HFFc6 (cell line): ENCODE data around the gene TBC1D7. TPM values are rescaled to one million over a fixed set of nuclear protein-coding genes. Genes with fewer than 3 reads are reported as not detected.
A peak's percentile ranks its signal among the peaks of the same experiment; 100 is the strongest.

ENCODE experiments used
- DNase-seq: peaks from one replicate; pipeline ENCODE4 v3.0.0-alpha.2; 2018
- H3K27ac Mint-ChIP-seq: 2 replicates; pipeline ENCODE4 v1.8.0; 2020; ENCODE audit warnings: mild to moderate bottlenecking, mixed read lengths
- H3K27me3 Mint-ChIP-seq: 2 replicates; pipeline ENCODE4 v1.8.0; 2021; ENCODE audit warnings: mild to moderate bottlenecking, moderate library complexity, mixed read lengths; ENCODE audit not compliant: insufficient read depth
- H3K36me3 Mint-ChIP-seq: 2 replicates; pipeline ENCODE4 v1.8.0; 2021; ENCODE audit warnings: low read depth, mixed read lengths
- H3K4me1 Mint-ChIP-seq: 2 replicates; pipeline ENCODE4 v1.8.0; 2020; ENCODE audit warnings: low read depth, mixed read lengths
- H3K4me3 Mint-ChIP-seq: 2 replicates; pipeline ENCODE4 v1.8.0; 2020; ENCODE audit warnings: mild to moderate bottlenecking, moderate library complexity, mixed read lengths
- H3K9me3 Mint-ChIP-seq: 2 replicates; pipeline ENCODE4 v1.8.0; 2020; ENCODE audit warnings: mild to moderate bottlenecking, mixed read lengths
- total RNA-seq, 6 experiments: library from RNA; stranded (reverse); fragmentation: NEBNext Ultra II Directional; extraction: Animal tissue kit (Norgen Biotek cat#: 25700); gene quantifications; 2 replicates in 1 of 6; 3 replicates in 5 of 6; pipeline ENCODE4 v1.2.3, GENCODE V29; 2021
- TF ChIP-seq, protein P1 (sequence below): fragments of 200-600 bp; sonication (generic); IDR thresholded peaks from 2 replicates; pipeline ENCODE4 v1.5.0; 2021; ENCODE audit warnings: antibody characterized with exemption, mild to moderate bottlenecking

Gene TBC1D7
- total RNA-seq, 6 experiments from 2014 or later, result 11.5 to 15.1 (median 14.6) TPM

DNA sequence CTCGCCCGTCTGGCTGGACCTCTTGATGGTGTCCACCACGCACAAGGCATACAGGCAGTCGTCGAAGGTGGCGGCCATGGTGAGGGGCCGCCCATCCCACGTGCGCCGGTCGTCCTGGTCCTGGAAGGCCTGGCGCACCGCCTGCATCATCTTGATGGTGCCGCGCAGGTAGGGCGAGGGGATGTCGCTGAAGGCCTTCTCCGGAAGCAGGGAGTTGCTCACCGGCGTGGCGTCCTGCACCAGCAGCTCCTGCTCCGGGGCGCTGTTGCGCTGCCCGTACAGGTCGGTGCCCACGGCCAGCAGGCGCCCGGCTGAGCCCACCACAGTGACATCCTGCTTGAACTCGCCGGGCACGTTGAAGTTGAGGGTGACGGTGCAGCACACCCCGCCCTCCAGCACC lies 36.5 kb upstream of the TBC1D7 start:
- no peak overlapping the region for H3K27ac Mint-ChIP-seq
- H3K4me3 Mint-ChIP-seq, result no peak overlapping the region
- TF ChIP-seq, protein P1, sequence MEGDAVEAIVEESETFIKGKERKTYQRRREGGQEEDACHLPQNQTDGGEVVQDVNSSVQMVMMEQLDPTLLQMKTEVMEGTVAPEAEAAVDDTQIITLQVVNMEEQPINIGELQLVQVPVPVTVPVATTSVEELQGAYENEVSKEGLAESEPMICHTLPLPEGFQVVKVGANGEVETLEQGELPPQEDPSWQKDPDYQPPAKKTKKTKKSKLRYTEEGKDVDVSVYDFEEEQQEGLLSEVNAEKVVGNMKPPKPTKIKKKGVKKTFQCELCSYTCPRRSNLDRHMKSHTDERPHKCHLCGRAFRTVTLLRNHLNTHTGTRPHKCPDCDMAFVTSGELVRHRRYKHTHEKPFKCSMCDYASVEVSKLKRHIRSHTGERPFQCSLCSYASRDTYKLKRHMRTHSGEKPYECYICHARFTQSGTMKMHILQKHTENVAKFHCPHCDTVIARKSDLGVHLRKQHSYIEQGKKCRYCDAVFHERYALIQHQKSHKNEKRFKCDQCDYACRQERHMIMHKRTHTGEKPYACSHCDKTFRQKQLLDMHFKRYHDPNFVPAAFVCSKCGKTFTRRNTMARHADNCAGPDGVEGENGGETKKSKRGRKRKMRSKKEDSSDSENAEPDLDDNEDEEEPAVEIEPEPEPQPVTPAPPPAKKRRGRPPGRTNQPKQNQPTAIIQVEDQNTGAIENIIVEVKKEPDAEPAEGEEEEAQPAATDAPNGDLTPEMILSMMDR, result no peak
- no peaks in the 10 kb centered on the region for H3K36me3 Mint-ChIP-seq
- DNase-seq, result no peak
- peaks cover 51% of the 10 kb centered on the region for H3K4me1 Mint-ChIP-seq
- no peaks in the 10 kb centered on the region; the same call in 1 of the 2 replicates for H3K27me3 Mint-ChIP-seq
- no peaks in the 10 kb centered on the region for H3K9me3 Mint-ChIP-seq

GRCh38 chr6:13362412-13362811 lies 34.1 kb upstream of the TBC1D7 start:
- DNase-seq, result peak; percentile 86
- peak overlapping the region; percentile 81 for H3K27ac Mint-ChIP-seq

DNA sequence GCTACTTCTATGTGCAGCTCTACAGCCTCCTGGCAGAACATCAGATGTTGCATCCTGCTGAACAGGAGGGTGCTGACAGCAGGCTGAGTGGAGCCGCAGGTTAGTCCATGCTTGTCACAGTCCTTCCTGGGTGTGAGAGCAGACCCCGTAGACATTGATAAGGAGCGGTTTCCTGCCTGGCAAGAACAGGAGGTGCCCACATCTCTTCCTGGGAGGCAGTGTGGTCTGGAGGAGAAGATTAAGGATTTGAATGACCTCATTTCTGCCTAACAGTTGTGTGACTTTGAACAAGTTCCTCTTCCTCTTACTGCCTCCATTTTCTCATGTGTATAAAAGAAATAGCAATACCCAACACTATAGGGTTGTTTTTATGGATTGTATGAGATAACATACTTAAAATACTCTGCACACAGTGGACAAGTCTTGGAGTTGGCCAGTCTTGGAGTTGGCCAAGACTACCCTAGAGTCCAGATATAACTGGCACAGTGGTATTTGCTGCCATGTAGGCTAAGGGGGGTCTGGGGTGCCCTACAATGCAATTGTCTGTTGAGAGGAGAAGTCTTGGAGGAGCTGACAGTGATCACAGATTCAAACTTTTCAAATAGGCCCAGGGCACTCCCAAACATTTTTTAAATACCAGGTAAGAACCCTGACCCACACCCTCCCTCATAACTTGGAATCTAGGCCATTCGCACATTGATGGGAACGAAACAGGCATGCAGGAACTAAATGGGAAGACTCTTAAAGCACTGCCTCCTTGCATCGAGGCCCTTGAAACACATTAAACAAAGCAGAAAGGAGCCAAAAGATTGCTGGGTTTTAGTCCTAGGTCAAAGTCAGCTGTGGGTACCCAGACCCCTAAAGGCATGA lies 32.6 kb upstream of the TBC1D7 start:
- peaks cover 3% of the 10 kb centered on the region for H3K27me3 Mint-ChIP-seq
- no peak overlapping the region for H3K27ac Mint-ChIP-seq
- no peak for DNase-seq

More at GRCh38 chr6:13362412-13362811, 34.1 kb upstream of the TBC1D7 start:
- Mint-ChIP-seq H3K27me3 (peaks cover 3% of the 10 kb centered on the region), H3K4me1 (peaks cover 38% of the 10 kb centered on the region), H3K4me3 (no peak overlapping the region), H3K9me3 (no peaks in the 10 kb centered on the region), H3K36me3 (no peaks in the 10 kb centered on the region)
- TF ChIP-seq, protein P1, result no peak

DNA sequence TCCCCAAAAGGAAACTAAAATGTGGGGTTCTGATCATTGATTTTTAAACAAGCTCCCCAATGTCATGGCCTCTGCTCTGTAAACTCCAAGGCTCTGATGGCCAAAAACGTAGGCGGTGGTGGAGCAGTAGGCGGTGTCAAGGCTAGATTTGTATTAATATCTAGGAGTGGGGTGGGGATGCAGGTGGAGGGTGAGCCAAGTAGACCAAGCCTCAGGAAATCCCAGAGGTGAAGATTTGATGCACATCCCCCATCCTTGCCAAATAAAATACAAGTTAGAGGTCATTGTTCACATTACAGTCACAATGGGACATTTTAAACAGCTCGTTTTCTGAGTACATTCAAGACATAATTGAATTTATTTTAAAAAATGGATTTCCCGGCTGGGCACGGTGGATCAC lies 30.9 kb upstream of the TBC1D7 start:
- Mint-ChIP-seq H3K9me3 (no peaks in the 10 kb centered on the region), H3K27me3 (peaks cover 3% of the 10 kb centered on the region), H3K36me3 (no peaks in the 10 kb centered on the region), H3K4me3 (no peak overlapping the region), H3K4me1 (peaks cover 67% of the 10 kb centered on the region), H3K27ac (no peak overlapping the region)
- DNase-seq, result no peak
- TF ChIP-seq, protein P1, result no peak

More for the DNA sequence above, 32.6 kb upstream of the TBC1D7 start:
- Mint-ChIP-seq H3K4me3 (no peak overlapping the region), H3K4me1 (peaks cover 51% of the 10 kb centered on the region), H3K9me3 (no peaks in the 10 kb centered on the region), H3K36me3 (no peaks in the 10 kb centered on the region)
- TF ChIP-seq, protein P1, result no peak

DNA sequence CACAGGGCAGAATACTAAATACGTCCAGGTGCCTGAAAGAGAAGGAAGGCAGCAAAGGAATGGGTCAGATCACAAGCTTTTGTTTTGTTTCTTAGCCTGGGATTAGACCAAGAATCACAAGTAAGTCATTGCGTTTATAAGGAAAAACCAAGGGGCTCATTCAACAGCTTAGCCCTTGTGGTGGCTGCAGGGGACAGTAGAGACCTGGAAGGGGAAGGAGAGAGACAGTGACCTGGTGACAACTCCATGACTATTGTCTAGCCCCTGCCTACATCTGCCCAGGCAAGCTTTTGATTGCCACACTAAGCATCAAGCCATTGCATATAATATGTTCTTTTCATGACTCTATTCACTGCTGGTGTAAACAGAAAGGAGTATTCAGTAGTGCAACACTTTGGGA lies 30.2 kb upstream of the TBC1D7 start:
- peaks cover 75% of the 10 kb centered on the region for H3K4me1 Mint-ChIP-seq
- peaks cover 3% of the 10 kb centered on the region for H3K27me3 Mint-ChIP-seq
- no peaks in the 10 kb centered on the region for H3K9me3 Mint-ChIP-seq
- H3K36me3 Mint-ChIP-seq, result no peaks in the 10 kb centered on the region
- DNase-seq, result no peak
- H3K27ac Mint-ChIP-seq, result no peak overlapping the region
- no peak overlapping the region for H3K4me3 Mint-ChIP-seq
- TF ChIP-seq, protein P1, result no peak
